ENCODE results near the gene ELMO1.

ELMO1 gene

GRCh38 chr7:37440738-37441385, 7.8 kb downstream of the ELMO1 start:
- no peak overlapping the region for H3K9ac ChIP-seq (ENCODE audit: low read depth, low read length)
- DNase-seq (no peak), ATAC-seq (ENCODE audit: insufficient read depth, low read depth) (no peak)
- H3K4me2 ChIP-seq (ENCODE audit: insufficient read depth, low read length) = no peak overlapping the region
- no peak overlapping the region for H3K4me3 ChIP-seq (ENCODE audit: low read depth in 1 of 2, low read length in 2 of 2)
- no peaks in the 10 kb centered on the region for H3K79me2 ChIP-seq (ENCODE audit: insufficient read depth, low read length)
- peaks cover 42% of the 10 kb centered on the region for H3K27me3 ChIP-seq (ENCODE audit: insufficient read depth, low read length, poor library complexity)
- no peak overlapping the region for H3K27ac ChIP-seq (ENCODE audit: low read length)
- H3K4me1 ChIP-seq (ENCODE audit: insufficient read depth, low read length) = no peaks in the 10 kb centered on the region
- no peaks in the 10 kb centered on the region for H3K9me3 ChIP-seq (ENCODE audit: insufficient read depth, low read length, severe bottlenecking)
- H3K36me3 ChIP-seq (ENCODE audit: insufficient read depth, low read length) = no peaks in the 10 kb centered on the region
- TF ChIP-seq CTCF (IDR thresholded peaks at IDR 0.05; ENCODE audit: borderline replicate concordance, extremely low read depth, low read length, poor library complexity, severe bottlenecking) = no peak
- TF ChIP-seq EZH2 (IDR thresholded peaks at IDR 0.05; ENCODE audit: borderline replicate concordance, low read depth, low read length, severe bottlenecking) = no peak
- H2AFZ ChIP-seq (ENCODE audit: low read depth, low read length) = no peak overlapping the region
- no peaks in the 10 kb centered on the region for H4K20me1 ChIP-seq (ENCODE audit: insufficient read depth, low read length)

GRCh38 chr7:37439653-37440026, 9.0 kb downstream of the ELMO1 start:
- DNase-seq (no peak), ATAC-seq (ENCODE audit: insufficient read depth, low read depth) (no peak)
- H3K27me3 ChIP-seq (ENCODE audit: insufficient read depth, low read length, poor library complexity) = peaks cover 33% of the 10 kb centered on the region
- no peaks in the 10 kb centered on the region for H3K4me1 ChIP-seq (ENCODE audit: insufficient read depth, low read length)
- H4K20me1 ChIP-seq (ENCODE audit: insufficient read depth, low read length) = no peaks in the 10 kb centered on the region
- no peaks in the 10 kb centered on the region for H3K36me3 ChIP-seq (ENCODE audit: insufficient read depth, low read length)
- TF ChIP-seq EZH2 (IDR thresholded peaks at IDR 0.05; ENCODE audit: borderline replicate concordance, low read depth, low read length, severe bottlenecking) = no peak
- no peak for TF ChIP-seq CTCF (IDR thresholded peaks at IDR 0.05; ENCODE audit: borderline replicate concordance, extremely low read depth, low read length, poor library complexity, severe bottlenecking)
- H3K79me2 ChIP-seq (ENCODE audit: insufficient read depth, low read length) = no peaks in the 10 kb centered on the region
- no peaks in the 10 kb centered on the region for H3K9me3 ChIP-seq (ENCODE audit: insufficient read depth, low read length, severe bottlenecking)
- no peak overlapping the region for H3K4me3 ChIP-seq (ENCODE audit: low read depth in 1 of 2, low read length in 2 of 2)
- H2AFZ ChIP-seq (ENCODE audit: low read depth, low read length) = no peak overlapping the region
- no peak overlapping the region for H3K9ac ChIP-seq (ENCODE audit: low read depth, low read length)
- no peak overlapping the region for H3K27ac ChIP-seq (ENCODE audit: low read length)
- no peak overlapping the region for H3K4me2 ChIP-seq (ENCODE audit: insufficient read depth, low read length)

- no peak overlapping the region for H3K9ac ChIP-seq (ENCODE audit: low read depth, low read length)
- H2AFZ ChIP-seq (ENCODE audit: low read depth, low read length) = no peak overlapping the region
- H3K79me2 ChIP-seq (ENCODE audit: insufficient read depth, low read length) = no peaks in the 10 kb centered on the region
- H3K36me3 ChIP-seq (ENCODE audit: insufficient read depth, low read length) = no peaks in the 10 kb centered on the region
- no peak overlapping the region for H3K4me3 ChIP-seq (ENCODE audit: low read depth in 1 of 2, low read length in 2 of 2)
- no peak overlapping the region for H3K4me2 ChIP-seq (ENCODE audit: insufficient read depth, low read length)
- no peaks in the 10 kb centered on the region for H3K9me3 ChIP-seq (ENCODE audit: insufficient read depth, low read length, severe bottlenecking)
- no peaks in the 10 kb centered on the region for H4K20me1 ChIP-seq (ENCODE audit: insufficient read depth, low read length)
- DNase-seq (no peak), ATAC-seq (ENCODE audit: insufficient read depth, low read depth) (no peak)
- H3K27ac ChIP-seq (ENCODE audit: low read length) = no peak overlapping the region
- peaks cover 34% of the 10 kb centered on the region for H3K27me3 ChIP-seq (ENCODE audit: insufficient read depth, low read length, poor library complexity)
- H3K4me1 ChIP-seq (ENCODE audit: insufficient read depth, low read length) = no peaks in the 10 kb centered on the region
- TF ChIP-seq EZH2 (IDR thresholded peaks at IDR 0.05; ENCODE audit: borderline replicate concordance, low read depth, low read length, severe bottlenecking) = no peak
- TF ChIP-seq CTCF (IDR thresholded peaks at IDR 0.05; ENCODE audit: borderline replicate concordance, extremely low read depth, low read length, poor library complexity, severe bottlenecking) = no peak
Observed at GRCh38 chr7:37438906-37439652, 9.6 kb downstream of the ELMO1 start.

Measured in DND-41 (cell line).